Uterus (tissue), 2 donors: ENCODE measurements around the gene SLC35F1.

Experiments used
- CTCF ChIP-seq, 4 experiments: fragments of 200-600 bp in 2 of 4; fragments of 450-650 bp in 2 of 4; sonication (generic) in 2 of 4; IDR thresholded peaks; one replicate each; pipeline ENCODE4 v1.5.1; 2016 to 2019; ENCODE audit warnings: antibody characterized with exemption in 4 of 4, mild to moderate bottlenecking in 2 of 4, moderate library complexity in 1 of 4
- POLR2A ChIP-seq, 2 donors: fragments of 450-650 bp; IDR thresholded peaks; one replicate each; pipeline ENCODE4 v1.6.1; 2016; ENCODE audit warnings: antibody characterized with exemption in 2 of 2, mild to moderate bottlenecking in 1 of 2, moderate library complexity in 1 of 2

GRCh38 chr6:118320652-118321051, 413.6 kb downstream of the SLC35F1 start:
- no peak for TF ChIP-seq CTCF (IDR thresholded peaks at IDR 0.05)
- no peak for TF ChIP-seq POLR2A (IDR thresholded peaks at IDR 0.05)
